ENCODE data around the gene MRNIP. TPM values are rescaled to one million over a fixed set of nuclear protein-coding genes. Genes with fewer than 3 reads are reported as not detected.

The MRNIP gene
- total RNA-seq, 1 experiment from 2014 or later, result 17.7 TPM

- Histone ChIP-seq H3K9me3 (replicated peaks) (no peaks in the 10 kb centered on the region), H3K27ac (no peak overlapping the region), H3K4me3 (no peak overlapping the region), H3K27me3 (replicated peaks) (no peaks in the 10 kb centered on the region), H3K4me1 (replicated peaks) (no peaks in the 10 kb centered on the region), H3K36me3 (peaks cover 98% of the 10 kb centered on the region)
- no peak for DNase-seq (ENCODE audit: low read depth in 1 of 2, low spot score in 2 of 2)
Observed at GRCh38 chr5:179895861-179896260, 37.2 kb upstream of the MRNIP start.

GRCh38 chr5:179893958-179894895 is 35.6 kb upstream of the MRNIP start:
- H3K27me3 ChIP-seq (replicated peaks), result no peaks in the 10 kb centered on the region

GRCh38 chr5:179893076-179893957 is 34.7 kb upstream of the MRNIP start:
- Histone ChIP-seq H3K4me1 (replicated peaks) (no peaks in the 10 kb centered on the region), H3K9me3 (replicated peaks) (no peaks in the 10 kb centered on the region), H3K27ac (no peak overlapping the region), H3K36me3 (peaks cover 98% of the 10 kb centered on the region), H3K4me3 (no peak overlapping the region), H3K27me3 (replicated peaks) (no peaks in the 10 kb centered on the region)
- no peak for DNase-seq (ENCODE audit: low read depth in 1 of 2, low spot score in 2 of 2)

More at GRCh38 chr5:179893958-179894895, 35.6 kb upstream of the MRNIP start:
- Histone ChIP-seq H3K36me3 (peaks cover 98% of the 10 kb centered on the region), H3K27ac (no peak overlapping the region), H3K4me3 (no peak overlapping the region), H3K9me3 (replicated peaks) (no peaks in the 10 kb centered on the region), H3K4me1 (replicated peaks) (no peaks in the 10 kb centered on the region)
- DNase-seq (ENCODE audit: low read depth in 1 of 2, low spot score in 2 of 2), result no peak

- Histone ChIP-seq H3K4me1 (replicated peaks) (peaks cover 2% of the 10 kb centered on the region), H3K4me3 (no peak overlapping the region), H3K27ac (no peak overlapping the region), H3K27me3 (replicated peaks) (no peaks in the 10 kb centered on the region), H3K36me3 (peaks cover 98% of the 10 kb centered on the region), H3K9me3 (replicated peaks) (no peaks in the 10 kb centered on the region)
- DNase-seq (ENCODE audit: low read depth in 1 of 2, low spot score in 2 of 2), result no peak
Observed at GRCh38 chr5:179892255-179892654, 33.6 kb upstream of the MRNIP start.

GRCh38 chr5:179890751-179891682 is 32.4 kb upstream of the MRNIP start:
- peaks cover 14% of the 10 kb centered on the region for H3K4me1 ChIP-seq (replicated peaks)
- H3K36me3 ChIP-seq, result peaks cover 98% of the 10 kb centered on the region
- no peaks in the 10 kb centered on the region for H3K27me3 ChIP-seq (replicated peaks)
- H3K4me3 ChIP-seq, result no peak overlapping the region
- no peak for DNase-seq (ENCODE audit: low read depth in 1 of 2, low spot score in 2 of 2)
- H3K27ac ChIP-seq, result no peak overlapping the region
- H3K9me3 ChIP-seq (replicated peaks), result no peaks in the 10 kb centered on the region

- Histone ChIP-seq H3K4me1 (replicated peaks) (peaks cover 20% of the 10 kb centered on the region), H3K36me3 (peaks cover 98% of the 10 kb centered on the region), H3K27ac (no peak overlapping the region), H3K27me3 (replicated peaks) (no peaks in the 10 kb centered on the region), H3K4me3 (no peak overlapping the region), H3K9me3 (replicated peaks) (no peaks in the 10 kb centered on the region; the same call in 1 of the 2 replicates)
- no peak for DNase-seq (ENCODE audit: low read depth in 1 of 2, low spot score in 2 of 2)
Observed at GRCh38 chr5:179889885-179890284, 31.3 kb upstream of the MRNIP start.

- Histone ChIP-seq H3K4me3 (no peak overlapping the region), H3K27me3 (replicated peaks) (no peaks in the 10 kb centered on the region), H3K4me1 (replicated peaks) (peaks cover 33% of the 10 kb centered on the region), H3K27ac (no peak overlapping the region), H3K36me3 (peaks cover 100% of the 10 kb centered on the region), H3K9me3 (replicated peaks) (peaks cover 20% of the 10 kb centered on the region)
- no peak for DNase-seq (ENCODE audit: low read depth in 1 of 2, low spot score in 2 of 2)
Observed at GRCh38 chr5:179887802-179888201, 29.2 kb upstream of the MRNIP start.

- peaks cover 33% of the 10 kb centered on the region for H3K4me1 ChIP-seq (replicated peaks)
- peaks cover 100% of the 10 kb centered on the region for H3K36me3 ChIP-seq
- H3K4me3 ChIP-seq, result no peak overlapping the region
- H3K27me3 ChIP-seq (replicated peaks), result no peaks in the 10 kb centered on the region
- DNase-seq (ENCODE audit: low read depth in 1 of 2, low spot score in 2 of 2), result no peak
- H3K27ac ChIP-seq, result peak overlapping the region; percentile 58
- H3K9me3 ChIP-seq (replicated peaks), result peaks cover 27% of the 10 kb centered on the region
Observed at GRCh38 chr5:179887095-179887494, 28.5 kb upstream of the MRNIP start.

GRCh38 chr5:179886190-179886911 is 27.7 kb upstream of the MRNIP start:
- Histone ChIP-seq H3K27me3 (replicated peaks) (no peaks in the 10 kb centered on the region), H3K27ac (peak overlapping the region; percentile 58), H3K9me3 (replicated peaks) (peaks cover 28% of the 10 kb centered on the region), H3K4me1 (replicated peaks) (peaks cover 33% of the 10 kb centered on the region), H3K36me3 (peaks cover 95% of the 10 kb centered on the region), H3K4me3 (no peak overlapping the region)
- peak; percentile 58 to 66 for DNase-seq (ENCODE audit: low read depth in 1 of 2, low spot score in 2 of 2)

GRCh38 chr5:179885491-179886090 is 27.0 kb upstream of the MRNIP start:
- Histone ChIP-seq H3K27ac (peak overlapping the region; percentile 58; the same call in 1 of the 2 replicates), H3K4me1 (replicated peaks) (peaks cover 33% of the 10 kb centered on the region), H3K9me3 (replicated peaks) (peaks cover 28% of the 10 kb centered on the region), H3K4me3 (no peak overlapping the region), H3K27me3 (replicated peaks) (no peaks in the 10 kb centered on the region), H3K36me3 (peaks cover 92% of the 10 kb centered on the region)
- DNase-seq (ENCODE audit: low read depth in 1 of 2, low spot score in 2 of 2), result no peak

- Histone ChIP-seq H3K9me3 (replicated peaks) (peaks cover 28% of the 10 kb centered on the region), H3K4me1 (replicated peaks) (peaks cover 42% of the 10 kb centered on the region), H3K27me3 (replicated peaks) (no peaks in the 10 kb centered on the region), H3K36me3 (peaks cover 89% of the 10 kb centered on the region), H3K27ac (no peak overlapping the region), H3K4me3 (no peak overlapping the region)
- DNase-seq (ENCODE audit: low read depth in 1 of 2, low spot score in 2 of 2), result no peak
Observed at GRCh38 chr5:179883163-179883562, 24.5 kb upstream of the MRNIP start.

GRCh38 chr5:179882338-179882737 is 23.7 kb upstream of the MRNIP start:
- Histone ChIP-seq H3K27me3 (replicated peaks) (no peaks in the 10 kb centered on the region), H3K4me3 (no peak overlapping the region), H3K9me3 (replicated peaks) (peaks cover 28% of the 10 kb centered on the region), H3K36me3 (peaks cover 89% of the 10 kb centered on the region), H3K27ac (no peak overlapping the region), H3K4me1 (replicated peaks) (peaks cover 46% of the 10 kb centered on the region)
- no peak for DNase-seq (ENCODE audit: low read depth in 1 of 2, low spot score in 2 of 2)
